ENCODE measurements around the gene CNIH1.
"Not testable (repeated sequence)": the region's sequence is repeated elsewhere in the genome, so short reads cannot be mapped to it uniquely, and the experiment has no call there.

Gene CNIH1

DNA sequence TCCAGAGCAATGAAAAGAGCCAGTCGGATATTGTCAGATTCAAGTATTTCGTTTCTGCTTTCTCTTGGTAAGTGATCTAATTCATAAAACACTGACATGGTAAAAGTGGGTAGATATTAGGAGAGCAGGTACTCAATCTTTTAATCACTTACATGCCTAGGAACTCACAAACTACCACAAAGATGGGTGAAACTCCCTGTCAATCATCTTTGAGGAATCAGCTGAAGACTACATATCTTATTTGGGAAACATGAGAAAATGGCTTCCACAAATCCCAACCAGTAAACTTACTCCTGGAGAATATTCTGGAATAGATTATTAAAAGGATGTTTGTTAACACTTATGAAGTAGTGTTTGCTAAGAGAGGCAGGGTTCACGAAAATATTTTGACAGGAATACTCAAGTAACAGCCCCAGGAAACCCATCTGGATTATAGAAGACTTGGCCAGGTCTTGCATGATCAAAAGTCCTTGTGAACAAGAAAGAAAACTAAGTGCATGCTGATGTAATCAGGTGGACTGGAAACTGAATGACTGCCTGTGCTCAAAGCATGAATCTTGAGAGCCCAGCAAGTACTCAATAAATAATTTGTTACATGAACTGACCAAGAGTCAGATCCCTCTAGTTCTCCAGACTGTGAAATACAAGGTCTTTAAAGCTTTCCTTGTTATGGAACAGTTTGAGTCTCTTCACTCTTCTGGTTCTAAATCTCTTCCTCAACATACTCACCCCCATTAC is 15.5 kb downstream of the CNIH1 start:
- no peak for DNase-seq

DNA sequence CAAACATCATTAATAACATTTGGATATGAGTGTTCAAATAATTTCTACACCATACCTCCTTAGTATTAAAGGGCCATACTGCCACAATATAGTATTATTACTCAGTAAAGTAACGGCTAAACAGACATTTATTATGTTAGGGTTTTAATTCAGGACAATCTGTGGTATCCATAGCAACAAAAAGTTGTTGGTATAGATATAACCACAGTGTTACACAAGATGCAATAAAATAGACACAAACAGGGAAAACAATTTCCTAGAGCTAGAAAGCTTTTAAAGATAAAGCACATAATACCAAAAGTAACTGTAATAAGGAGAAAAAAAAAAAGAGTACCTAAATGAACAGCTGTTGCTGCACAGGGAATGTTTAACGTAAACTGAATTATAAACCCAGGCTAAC is 16.1 kb downstream of the CNIH1 start:
- no peak for DNase-seq

DNA sequence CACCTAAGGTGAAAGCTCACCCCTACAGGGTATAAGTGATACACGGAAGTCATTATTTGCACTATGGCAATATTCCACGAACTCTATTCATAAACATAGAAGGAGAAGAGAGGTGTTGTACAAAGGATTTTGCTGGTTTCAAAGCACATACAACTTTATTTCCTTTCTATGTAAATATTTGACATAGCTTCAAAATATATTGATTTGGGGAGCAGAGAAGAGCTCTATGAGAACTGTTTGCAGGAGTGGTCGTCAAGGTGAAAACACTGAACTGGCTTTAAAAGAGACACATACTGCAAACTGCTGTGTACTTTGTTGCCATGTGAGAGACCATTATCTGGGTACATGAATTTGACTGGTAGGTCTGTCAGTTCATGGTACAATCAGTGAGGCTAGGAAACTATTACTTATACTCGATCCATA is 16.7 kb downstream of the CNIH1 start:
- DNase-seq = no peak

DNA sequence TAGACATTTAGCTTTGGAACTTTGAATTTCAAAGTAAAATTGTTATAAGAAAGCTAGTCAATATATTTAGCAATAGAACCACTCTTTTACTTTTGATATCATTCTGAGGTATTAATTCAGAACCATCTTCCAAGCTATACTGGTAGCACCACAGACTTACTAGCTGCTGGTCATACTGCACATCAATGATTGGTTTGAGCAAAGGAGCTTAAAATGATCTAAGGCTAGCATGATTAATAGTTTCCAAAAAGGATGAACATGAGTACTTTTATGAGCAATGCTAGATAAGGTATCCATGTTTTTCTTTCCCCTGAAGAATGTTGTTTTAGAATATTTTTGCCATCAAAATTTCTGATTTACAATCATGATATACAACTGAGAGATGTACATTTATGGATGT is 17.2 kb downstream of the CNIH1 start:
- DNase-seq = no peak

DNA sequence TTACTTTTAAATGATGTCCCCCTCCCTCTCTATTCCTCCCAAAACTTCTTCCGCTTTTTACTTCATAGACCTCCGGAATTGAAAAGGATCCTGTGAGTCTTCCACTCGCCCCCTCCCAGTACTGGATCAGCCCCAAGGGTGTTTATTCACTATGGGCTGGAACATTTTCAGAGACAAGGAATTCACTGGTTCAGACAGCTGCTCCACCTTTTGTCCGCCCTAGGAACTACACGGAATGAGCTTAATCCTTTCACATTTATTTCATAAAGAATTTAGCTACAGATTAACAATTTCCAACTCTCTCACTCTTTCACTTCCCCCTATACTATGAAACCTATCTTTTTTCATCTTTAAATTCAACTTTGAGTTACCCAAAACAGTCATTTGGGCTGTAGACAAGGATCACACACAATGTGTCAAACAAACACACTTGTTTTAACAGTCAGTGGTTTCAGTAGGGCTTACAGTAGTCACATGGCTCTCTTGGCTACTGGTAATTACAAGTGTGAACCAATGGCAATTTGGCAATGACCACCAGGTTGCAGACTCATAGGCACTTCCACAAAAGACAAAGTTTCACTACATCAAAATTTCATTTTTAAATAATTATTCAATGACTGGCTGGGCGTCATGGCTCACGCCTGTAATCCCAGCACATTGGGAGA is 20.6 kb downstream of the CNIH1 start:
- peak in 1 of 2 experiments; percentile 20 for DNase-seq

DNA sequence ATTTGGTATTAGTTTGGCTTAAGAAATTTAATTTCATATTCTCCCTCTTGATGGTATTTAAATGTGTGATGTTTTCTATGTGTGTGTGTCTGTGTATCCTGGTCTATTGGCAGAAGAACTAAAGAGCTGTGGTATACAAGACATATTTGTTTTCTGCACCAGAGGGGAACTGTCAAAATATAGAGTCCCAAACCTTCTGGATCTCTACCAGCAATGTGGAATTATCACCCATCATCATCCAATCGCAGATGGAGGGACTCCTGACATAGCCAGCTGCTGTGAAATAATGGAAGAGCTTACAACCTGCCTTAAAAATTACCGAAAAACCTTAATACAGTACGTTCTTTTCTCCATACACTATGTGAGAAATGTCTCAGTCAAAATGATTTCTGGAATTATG is 29.8 kb downstream of the CNIH1 start:
- no peak for DNase-seq

DNA sequence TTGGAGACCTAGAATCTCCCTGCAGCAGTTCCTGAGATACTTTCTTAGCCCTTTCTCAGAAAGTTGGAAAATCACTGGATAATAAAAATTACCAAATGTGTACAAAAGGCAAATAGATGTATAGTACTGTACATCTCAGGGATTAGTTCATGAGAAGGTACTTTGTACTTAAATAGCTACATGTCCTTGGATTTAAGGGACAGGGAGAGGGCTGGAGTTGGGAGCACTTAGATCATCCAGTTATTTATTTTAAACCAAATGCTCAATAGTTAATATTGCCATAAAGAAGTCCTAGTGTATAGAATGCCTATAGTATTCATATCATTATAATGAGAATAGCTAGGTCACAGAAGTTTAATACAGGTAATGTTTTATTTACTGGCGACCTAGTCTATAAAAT is 31.0 kb downstream of the CNIH1 start:
- DNase-seq = no peak

DNA sequence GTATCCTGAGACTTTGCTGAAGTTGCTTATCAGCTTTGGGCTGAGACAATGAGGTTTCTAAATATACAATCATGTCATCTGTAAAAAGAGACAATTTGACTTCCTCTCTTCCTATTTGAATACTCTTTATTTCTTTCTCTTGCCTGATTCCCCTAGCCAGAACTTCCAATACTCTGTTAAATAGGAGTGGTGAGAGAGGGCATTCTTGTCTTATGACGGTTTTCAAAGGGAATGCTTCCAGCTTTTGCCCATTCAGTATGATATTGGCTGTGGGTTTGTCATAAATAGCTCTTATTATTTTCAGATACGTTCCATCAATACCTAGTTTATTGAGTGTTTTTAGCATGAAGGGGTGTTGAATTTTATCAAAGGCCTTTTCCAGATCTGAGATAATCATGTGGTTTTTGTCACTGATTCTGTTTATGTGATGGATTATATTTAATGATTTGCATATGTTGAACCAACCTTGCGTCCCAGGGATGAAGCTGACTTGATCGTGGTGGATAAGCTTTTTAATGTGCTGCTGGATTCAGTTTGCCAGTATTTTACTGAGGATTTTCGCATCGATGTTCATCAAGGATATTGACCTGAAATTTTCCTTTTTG is 37.7 kb downstream of the CNIH1 start:
- not testable (repeated sequence) for DNase-seq

DNA sequence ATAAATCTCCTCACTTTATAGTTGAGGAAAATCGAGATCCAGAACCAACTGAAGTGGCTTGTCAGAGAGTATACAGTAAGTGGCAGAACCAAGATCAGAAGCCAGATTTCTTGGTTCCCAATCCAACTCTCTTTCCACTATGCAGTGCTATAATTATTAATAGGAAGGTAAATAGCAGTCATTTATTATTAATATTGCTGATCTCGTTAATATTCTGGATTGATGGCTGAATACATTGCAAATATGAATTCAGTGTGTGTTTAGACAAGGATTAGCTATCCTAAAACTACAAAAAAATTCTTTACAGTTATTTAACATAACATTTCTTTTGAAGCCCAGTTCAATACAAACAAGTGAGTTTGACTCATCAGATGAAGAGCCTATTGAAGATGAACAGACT is 41.6 kb downstream of the CNIH1 start:
- no peak for DNase-seq

DNA sequence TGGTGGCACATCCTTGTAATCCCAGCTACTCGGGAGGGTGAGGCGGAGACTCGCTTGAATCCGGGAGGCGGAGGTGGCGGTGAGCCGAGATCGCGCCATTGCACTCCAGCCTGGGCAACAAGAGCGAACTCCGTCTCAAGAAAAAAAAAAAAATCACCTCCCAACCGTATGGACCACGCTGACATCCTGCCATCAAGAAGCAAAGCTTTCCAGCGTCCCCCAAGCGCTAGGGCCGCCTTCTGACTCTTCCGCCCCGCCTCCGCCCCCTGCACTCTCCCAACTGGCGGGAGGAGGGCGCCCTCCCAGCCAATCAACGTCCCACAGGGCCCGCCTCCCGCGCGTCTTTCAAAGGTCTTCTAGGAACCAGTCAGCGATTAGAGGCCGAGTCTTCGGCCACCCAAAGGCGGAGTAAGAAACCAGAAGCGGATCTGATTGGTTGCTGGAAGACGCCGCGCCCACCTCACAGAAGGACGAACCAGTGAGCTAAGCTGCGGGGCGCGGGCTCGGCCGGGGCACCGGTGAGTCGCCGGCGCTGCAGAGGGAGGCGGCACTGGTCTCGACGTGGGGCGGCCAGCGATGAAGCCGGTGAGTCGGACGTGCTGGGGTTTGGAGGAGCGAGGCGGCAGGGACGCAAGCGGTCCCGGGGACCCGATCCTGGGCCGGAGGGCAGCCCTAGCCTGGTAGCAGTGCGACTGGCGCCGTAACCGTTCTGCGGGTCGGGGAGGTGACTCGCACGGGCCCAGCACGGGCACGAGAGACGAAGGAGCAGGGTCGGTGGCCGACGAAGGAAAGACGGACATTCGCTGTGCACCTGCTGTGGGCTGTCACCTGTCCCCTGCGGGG is 44.5 kb downstream of the CNIH1 start, which contains the start of gene CDKN3:
CDKN3 (plus strand) TSS at position 515 of the 843 bp plus-strand sequence; CDS start at position 577, 62 bp downstream.
- peak; percentile 98 for DNase-seq

DNA sequence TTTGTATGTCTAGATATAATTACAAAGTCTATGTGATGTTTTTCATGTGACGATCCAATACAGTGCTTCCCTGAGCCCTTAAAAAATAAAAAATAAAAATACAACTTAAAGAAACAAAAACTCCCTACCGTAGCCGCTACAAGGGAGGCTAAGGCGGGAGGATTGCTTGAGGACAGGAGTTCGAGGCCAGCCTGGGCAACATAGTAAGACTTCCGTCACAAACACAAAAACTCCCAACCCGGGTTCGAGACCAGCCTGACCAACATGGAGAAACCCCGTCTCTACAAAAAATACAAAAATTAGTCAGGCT is 45.0 kb downstream of the CNIH1 start:
- DNase-seq = no peak

DNA sequence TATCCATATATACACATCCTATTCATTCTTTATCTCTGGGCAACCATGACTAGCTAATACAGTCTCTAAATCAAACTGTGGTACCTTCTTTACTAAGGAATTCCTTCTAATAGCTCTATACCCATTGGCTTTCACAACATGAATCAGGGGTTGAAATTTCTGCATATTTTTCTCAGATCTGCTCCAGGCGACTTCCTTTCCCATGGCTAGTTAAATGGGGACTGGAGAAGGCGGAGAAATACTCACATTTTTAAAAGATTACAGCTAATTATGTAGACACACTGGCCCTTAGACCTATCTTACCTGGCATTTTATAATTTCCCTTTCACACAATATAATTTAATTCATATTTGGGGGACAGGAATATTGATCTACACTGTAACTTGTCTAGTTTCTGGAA is 45.5 kb downstream of the CNIH1 start:
- DNase-seq = no peak

DNA sequence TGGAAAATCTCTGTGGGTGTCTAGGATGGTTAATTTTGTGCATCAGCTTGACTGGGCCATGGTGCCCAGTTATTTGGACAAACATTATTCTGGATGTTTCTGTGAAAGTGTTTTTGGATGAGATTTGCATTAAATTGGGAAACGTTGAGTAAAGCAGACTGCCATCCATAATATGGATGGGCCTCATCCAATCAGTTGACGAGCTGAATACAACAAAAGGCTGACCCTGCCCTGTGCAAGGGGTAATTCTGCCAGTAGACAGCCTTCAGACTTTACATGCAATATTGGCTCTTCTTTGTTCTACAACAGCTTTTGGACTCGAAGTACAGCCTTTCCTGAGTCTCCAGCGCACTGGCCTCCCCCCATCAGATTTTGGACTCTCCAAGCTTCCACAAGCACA is 45.9 kb downstream of the CNIH1 start:
- DNase-seq = no peak

DNA sequence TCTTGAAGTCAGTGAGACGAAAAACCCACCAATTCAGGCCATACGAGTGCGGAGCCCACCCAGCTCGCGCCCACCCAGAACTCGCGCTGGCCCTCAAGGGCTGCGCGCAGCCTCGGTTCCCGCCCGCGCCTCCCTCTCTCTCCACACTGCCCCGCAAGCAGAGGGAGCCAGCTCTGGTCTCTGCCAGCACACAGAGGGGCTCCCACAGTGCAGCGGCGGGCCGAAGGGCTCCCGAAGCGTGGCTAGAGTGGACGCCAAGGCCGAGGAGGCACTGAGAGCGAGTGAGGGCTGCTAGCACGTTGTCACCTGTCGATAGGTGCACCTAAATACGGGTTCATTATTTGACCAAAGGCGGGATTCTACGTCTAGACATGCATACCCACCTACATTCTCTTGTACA is 46.6 kb downstream of the CNIH1 start:
- DNase-seq = no peak

DNA sequence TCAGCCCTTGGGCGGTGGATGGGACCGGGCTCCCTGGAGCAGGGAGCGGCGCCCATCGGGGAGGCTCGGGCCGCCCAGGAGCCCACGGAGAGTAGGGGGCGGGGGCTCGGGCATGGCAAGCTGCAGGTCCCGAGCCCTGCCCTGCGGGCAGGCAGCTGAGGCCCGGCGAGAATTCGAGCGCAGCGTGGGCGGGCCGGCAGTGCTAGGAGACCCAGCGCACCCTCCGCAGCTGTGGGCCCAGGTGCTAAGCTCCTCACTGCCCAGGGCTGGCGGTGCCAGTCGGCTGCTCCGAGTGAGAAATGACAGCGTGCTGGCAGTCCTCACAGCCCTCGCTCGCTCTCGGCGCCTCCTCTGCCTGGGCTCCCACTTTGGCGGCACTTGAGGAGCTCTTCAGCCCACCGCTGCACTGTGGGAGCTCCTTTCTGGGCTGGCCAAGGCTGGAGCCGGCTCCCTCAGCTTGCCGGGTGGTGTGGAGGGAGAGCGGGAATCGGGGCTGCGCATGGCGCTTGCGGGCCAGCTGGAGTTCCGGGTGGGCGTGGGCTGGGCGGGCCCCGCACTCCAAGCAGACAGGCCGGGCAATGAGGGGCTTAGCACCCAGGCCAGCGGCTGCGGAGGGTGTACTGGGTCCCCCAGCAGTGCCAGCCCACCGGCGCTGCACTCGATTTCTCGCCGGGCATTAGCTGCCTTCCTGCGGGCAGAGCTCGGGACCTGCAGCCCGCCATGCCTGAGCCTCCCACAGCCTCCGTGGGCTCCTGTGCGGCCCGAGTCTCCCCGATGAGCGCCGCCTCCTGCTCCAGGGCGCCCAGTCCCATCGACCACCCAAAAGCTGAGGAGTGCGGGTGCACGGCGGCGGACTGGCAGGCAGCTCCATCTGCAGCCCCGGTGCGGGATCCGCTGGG is 47.9 kb downstream of the CNIH1 start:
- not testable (repeated sequence) for DNase-seq

DNA sequence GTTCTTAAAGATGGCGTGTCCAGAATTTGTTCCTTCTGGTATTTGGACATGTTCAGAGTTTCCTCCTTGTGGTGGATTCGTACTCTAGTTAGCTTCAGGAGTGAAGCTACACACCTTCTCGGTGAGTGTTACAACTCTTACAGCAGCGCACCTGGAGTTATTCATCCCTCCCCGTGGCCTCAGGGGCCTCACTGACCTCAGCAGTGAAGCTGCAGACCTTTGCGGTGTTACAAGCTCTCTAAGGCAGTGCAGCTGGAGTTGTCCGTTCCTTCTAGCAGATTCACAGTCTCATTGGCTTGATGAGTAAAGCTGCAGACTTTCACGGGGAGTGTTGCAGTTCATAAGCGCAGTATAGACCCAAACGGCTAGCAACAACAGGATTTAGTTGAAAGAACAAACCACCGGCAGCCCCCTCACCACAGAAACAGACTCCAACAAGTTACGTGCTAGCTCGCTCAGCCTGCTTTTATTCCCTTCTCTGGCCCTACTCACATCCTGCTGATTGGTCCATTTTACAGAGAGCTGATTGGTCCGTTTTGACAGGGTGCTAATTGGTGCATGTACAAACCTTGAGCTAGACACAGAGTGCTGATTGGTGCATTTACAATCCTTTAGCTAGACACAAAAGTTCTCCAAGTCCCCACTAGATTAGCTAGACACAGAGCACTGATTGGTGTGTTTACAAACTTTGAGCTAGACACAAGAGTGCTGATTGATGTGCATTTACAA is 48.9 kb downstream of the CNIH1 start:
- DNase-seq = no peak

DNA sequence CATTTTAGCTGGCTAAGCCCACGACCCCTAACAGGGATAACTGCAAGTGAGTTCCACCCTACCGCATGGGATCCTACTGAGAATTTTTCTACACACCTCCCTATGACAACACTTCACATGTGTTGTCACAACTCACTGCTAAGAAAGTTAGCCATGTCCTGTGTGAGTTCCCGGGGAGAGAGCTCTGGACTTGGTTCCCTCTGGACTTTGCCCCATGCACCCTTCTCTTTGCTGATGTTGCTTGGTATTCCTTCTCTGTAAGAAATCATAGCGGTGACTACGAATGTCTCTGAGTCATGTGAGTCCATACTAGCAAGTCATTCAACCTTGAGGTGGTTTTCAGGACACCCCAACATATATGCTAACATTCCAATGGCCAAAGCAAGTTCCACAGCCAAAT is 53.8 kb downstream of the CNIH1 start:
- DNase-seq = no peak

DNA sequence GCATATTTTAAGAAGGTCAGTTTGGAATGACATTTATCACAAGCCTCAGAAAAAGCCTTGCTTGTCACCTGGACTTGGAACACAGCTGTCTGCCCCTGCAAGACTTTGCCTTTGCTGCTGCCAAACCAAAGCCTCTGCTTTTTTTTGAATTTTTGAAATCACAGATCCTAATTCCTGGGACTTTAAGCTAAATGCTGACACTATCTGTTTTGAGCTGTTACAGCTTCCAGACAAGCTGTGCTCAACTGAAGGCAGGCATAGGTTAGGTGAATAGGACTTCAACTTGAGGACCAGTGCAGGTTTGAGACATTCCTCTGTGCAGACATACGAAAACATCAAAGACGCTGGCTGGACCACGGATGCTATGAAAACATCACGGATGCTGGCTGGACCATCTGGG is 55.6 kb downstream of the CNIH1 start:
- DNase-seq = no peak

DNA sequence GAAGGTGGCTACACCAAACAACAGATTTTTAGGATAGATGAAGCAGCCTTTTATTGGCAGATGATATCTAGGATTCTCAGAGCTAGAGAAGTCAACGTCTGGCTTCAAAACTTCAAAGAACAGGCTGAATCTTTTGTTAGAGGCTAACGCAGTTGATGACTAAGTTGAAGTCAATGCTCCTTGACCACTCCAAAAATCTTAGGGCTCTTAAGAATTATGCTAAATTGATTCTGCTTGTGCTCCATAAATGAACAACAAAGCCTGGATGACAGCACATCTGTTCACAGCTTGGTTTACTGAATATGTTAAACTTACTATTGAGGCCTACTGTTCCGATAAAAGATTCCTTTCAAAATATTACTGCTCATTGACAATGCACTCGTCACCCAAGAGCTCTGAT is 57.3 kb downstream of the CNIH1 start:
- DNase-seq = no peak

DNA sequence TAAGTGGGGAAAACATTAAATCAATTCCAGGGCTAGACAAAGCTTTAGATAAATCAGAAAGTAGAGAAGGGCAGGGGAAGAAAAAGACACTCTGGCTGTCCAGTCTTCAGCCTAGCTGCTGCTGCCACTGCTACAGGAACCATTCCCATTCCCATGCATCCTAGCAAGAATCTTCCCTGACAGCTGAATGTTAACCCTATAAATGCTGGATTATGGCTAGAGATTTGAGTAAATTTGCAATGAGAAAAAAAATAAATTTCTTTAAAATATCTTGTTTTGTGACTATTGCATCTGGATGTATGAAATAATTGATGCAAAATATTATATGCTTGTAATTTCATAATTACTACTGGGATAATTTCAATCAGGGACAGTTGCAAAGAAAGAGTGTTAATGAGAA is 59.4 kb downstream of the CNIH1 start:
- no peak for DNase-seq

DNA sequence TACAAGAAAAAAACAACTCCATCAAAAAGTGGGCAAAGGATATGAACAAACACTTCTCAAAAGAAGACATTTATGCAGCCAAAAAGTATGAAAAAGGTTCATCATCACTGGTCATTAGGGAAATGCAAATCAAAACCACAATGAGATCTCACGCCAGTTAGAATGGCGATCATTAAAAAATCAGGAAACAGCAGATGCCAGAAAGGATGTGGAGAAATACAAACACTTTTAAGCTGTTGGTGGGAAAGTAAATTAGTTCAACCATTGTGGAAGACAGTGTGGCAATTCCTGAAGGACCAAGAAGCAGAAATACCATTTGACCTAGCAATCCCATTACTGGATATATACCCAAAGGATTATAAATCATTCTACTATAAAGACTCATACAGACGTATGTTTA is 60.6 kb downstream of the CNIH1 start:
- DNase-seq = not testable (repeated sequence)

DNA sequence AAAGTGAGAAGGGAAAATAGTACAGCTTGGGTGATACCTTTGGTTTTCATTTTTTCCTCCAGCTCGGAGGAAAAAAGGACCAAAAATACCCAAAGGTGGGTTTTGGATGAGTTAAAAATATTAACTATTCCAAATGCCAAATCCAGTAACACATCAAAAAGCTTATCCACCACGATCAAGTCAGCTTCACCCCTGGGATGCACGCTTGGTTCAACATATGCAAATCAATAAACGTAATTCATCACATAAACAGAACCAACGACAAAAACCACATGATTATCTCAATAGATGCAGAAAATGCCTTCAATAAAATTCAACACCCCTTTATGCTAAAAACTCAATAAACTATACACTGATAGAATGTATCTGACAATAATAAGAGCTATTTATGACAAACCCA is 62.3 kb downstream of the CNIH1 start:
- DNase-seq = not testable (repeated sequence)
